Heart right ventricle (tissue), 16 donors: ENCODE data around the gene FIBCD1. TPM values are rescaled to one million over a fixed set of nuclear protein-coding genes. Genes with fewer than 3 reads are reported as not detected.

Experiments used
- ATAC-seq, 8 donors: fragments of 200-7000 bp; cut with Tn5 transposase; one replicate each; pipeline ENCODE4 v1.9.1; 2020; ENCODE audit warnings: mild to moderate bottlenecking in 8 of 8, moderate library complexity in 8 of 8, moderate number of reproducible peaks in 1 of 8
- DNase-seq, 2 donors: peaks; one replicate each; pipeline ENCODE4 v3.0.0-alpha.2; 2020
- H3K27ac ChIP-seq, 10 donors: fragments of 200-600 bp; sonication (generic) in 2 of 10; one replicate each; pipeline versions ENCODE4 v1.5.0 to v1.8.0; 2020 to 2022; ENCODE audit warnings: mild to moderate bottlenecking in 3 of 10
- H3K27me3 ChIP-seq, 7 donors: fragments of 200-600 bp; one replicate each; pipeline ENCODE4 v1.8.0; 2021 to 2022; ENCODE audit warnings: mild to moderate bottlenecking in 2 of 7
- H3K36me3 ChIP-seq, 9 donors: fragments of 200-600 bp; sonication (generic) in 1 of 9; one replicate each; pipeline versions ENCODE4 v1.5.0 to v1.8.0; 2020 to 2022; ENCODE audit warnings: mild to moderate bottlenecking in 2 of 9
- H3K4me1 ChIP-seq, 9 donors: fragments of 200-600 bp; sonication (generic) in 1 of 9; one replicate each; pipeline versions ENCODE4 v1.5.0 to v1.8.0; 2020 to 2022; ENCODE audit warnings: mild to moderate bottlenecking in 4 of 9
- H3K4me3 ChIP-seq, 10 donors: fragments of 200-600 bp; sonication (generic) in 2 of 10; one replicate each; pipeline versions ENCODE4 v1.5.0 to v1.8.0; 2020 to 2022; ENCODE audit warnings: mild to moderate bottlenecking in 7 of 10, moderate library complexity in 2 of 10
- H3K9me3 ChIP-seq, 11 donors: fragments of 200-600 bp in 10 of 11; sonication (generic) in 2 of 11; one replicate each; pipeline versions ENCODE4 v1.5.0 to v1.8.0; 2013 to 2022; ENCODE audit warnings: mild to moderate bottlenecking in 2 of 11, control low read depth in 1 of 11, moderate library complexity in 1 of 11
- WGBS, 2 donors: extraction: QIAGEN DNeasy Blood & Tissue Kit; methylation state at CpG; one replicate each; pipeline ENCODE4 v1.1.7; 2013; ENCODE audit warnings: inconsistent platforms in 1 of 2; 5-methylcytosine and 5-hydroxymethylcytosine counted together
- intact Hi-C, 10 donors: fragments of 100-400 bp; cut with DNase I; formaldehyde crosslinking; loops; one replicate each; pipeline versions ENCODE4 v1.11.1 to v1.14.2; 2022
- polyA plus RNA-seq, 2 donors: library from polyadenylated mRNA; stranded (reverse); fragments of 200-250 nt; gene quantifications; one replicate each; pipeline ENCODE4 v1.2.3, GENCODE V29; 2013
- total RNA-seq, 10 donors: library from RNA; stranded (reverse); fragmentation: NEBNext Ultra II Directional in 3 of 10; extraction: Animal tissue kit (Norgen Biotek cat#: 25700) in 3 of 10; gene quantifications; one replicate each; pipeline versions ENCODE4 v1.2.1 to v1.2.4, GENCODE V29; 2021 to 2023
- TF ChIP-seq, protein P1 (sequence below), 9 donors: fragments of 200-600 bp; sonication (generic) in 2 of 9; IDR thresholded peaks; one replicate each; pipeline versions ENCODE4 v1.5.0 to v1.8.0; 2021 to 2022; ENCODE audit warnings: antibody characterized with exemption in 9 of 9, mild to moderate bottlenecking in 5 of 9, moderate library complexity in 1 of 9
- donor health status: Arrhythmogenic right ventricular cardiomyopathy.
- donor health status: ischemic (EF 13 %, LVEDD 7.1; RV severe dilation, severe dysfunction).
- donor health status: healthy with polysubstance abuse.
- donor health status: DM: no; HTN: yes; CAD: no.
- donor health status: DM: no; HTN: no; CAD: no.
- donor health status: ischemic (EF 25% LVEDD 6.9; RV normal size, moderate dysfunction).
- donor health status: ischemic (EF 25% LVEDD 5.7; RV mildly dilated, moderate dysfunction).
- donor health status: healthy.
- donor health status: DM: yes; HTN: yes; CAD: no.
- donor health status: Ischemic cardiomyopathy.
- donor health status: ischemic (EF 35%, LVEDD 5.7; RV mildly dilated, moderate dysfunction).
- donor health status: nonischemic (EF 11% LVEDD 7.7; RV severe dilation, severe dysfunction).
- donor health status: DM: yes; HTN: yes; CAD: no.
- donor health status: PGD.
- donor health status: ischemic (EF 29% LVEDD 5.4; RV normal size, mild dysfunction).
- donor health status: nonischemic (EF 23%, LVEDD 6.1; RV moderate dilation, normal function).

The FIBCD1 gene
- total and polyA plus RNA-seq, 12 donors, result 0.16 to 5.8 (median 1.2) TPM

DNA sequence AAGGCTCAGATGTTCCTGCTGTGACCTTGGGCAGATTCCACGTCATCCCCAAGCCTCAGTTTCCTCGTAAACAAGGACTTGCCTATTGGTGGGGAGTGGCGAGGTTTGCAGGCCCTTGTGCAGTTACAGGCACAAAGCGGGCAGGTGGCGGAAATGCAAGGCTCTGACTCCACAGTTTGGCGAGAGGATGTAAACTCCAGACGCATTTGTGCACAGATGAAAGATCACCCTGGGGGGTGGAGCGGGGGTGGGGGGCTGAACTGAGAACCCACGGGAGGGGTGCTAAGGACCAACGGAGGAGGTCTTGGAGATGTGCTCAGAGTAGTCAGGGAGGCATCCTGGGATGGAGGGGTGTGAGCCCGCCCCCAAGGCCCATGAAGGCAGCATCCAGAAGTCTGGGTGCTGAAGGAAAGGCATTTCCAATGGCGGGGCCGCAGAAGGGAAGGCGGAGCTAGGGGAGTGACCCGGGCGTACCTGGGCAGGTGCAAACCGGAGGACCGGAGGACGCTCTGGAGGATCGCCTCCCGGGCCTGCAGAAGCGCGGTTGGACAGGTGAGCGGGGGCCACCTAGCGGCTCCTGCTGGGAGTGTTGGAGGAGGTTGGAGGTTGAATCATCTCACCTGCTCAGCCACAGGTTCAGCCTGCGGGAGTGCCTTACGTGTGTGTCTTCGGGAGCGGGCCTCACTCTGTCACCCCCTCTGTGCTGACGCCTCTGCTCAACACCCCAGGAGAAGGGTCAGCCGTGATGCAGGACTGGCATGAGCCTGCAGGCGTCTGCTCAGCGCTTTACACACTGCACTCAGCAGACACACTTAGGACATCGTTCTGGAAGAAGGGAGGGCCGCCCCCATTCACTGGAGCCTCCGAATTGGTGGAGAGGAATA lies 1.9 kb upstream of the FIBCD1 start:
- 6 to 7% methylated on average over 36 of the region's 36 CpGs for WGBS, 2 donors

DNA sequence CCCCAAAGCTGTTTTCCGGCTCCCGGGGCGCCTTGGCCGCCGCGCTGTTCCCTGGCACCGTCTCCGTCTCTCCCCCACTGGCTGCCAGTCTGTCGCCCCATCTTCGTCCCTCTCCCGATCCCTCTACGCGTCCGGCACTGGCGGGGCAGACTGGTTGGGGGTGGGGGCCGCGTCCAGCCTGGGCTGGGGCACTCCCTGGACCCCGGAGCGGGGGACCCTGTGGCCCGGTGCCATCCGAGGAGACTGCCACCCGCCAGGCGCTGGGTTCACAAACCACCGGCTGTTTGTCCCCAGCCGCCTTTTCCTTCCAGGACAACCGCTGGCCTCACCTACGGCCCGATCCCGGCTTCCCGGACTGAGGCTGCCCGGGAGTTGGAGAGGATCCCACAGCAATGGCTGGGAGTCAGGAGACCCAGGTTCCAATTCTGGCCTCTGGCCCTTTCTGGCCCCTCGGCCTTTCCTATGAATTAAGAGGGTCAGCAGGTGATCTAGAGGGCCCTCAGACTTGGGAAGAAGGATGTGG lies 1.0 kb upstream of the FIBCD1 start:
- H3K4me1 ChIP-seq, result peaks cover 3 to 42% (median 21%) of the 10 kb centered on the region in 9 donors
- intact Hi-C loops, result loop anchor here (2.0 to 10.0 kb wide), 9 partner anchors 57 to 243 kb away; no protein-coding TSS in a partner anchor
- no peak for DNase-seq
- peaks cover 36 to 83% (median 81%) of the 10 kb centered on the region in 7 donors for H3K27me3 ChIP-seq
- no peak for ATAC-seq
- H3K4me3 ChIP-seq, result peak overlapping the region in 1 of 10 donors; percentile 45
- H3K27ac ChIP-seq, result no peak overlapping the region
- no peaks in the 10 kb centered on the region for H3K36me3 ChIP-seq
- H3K9me3 ChIP-seq, result no peaks in the 10 kb centered on the region
- TF ChIP-seq, protein P1, sequence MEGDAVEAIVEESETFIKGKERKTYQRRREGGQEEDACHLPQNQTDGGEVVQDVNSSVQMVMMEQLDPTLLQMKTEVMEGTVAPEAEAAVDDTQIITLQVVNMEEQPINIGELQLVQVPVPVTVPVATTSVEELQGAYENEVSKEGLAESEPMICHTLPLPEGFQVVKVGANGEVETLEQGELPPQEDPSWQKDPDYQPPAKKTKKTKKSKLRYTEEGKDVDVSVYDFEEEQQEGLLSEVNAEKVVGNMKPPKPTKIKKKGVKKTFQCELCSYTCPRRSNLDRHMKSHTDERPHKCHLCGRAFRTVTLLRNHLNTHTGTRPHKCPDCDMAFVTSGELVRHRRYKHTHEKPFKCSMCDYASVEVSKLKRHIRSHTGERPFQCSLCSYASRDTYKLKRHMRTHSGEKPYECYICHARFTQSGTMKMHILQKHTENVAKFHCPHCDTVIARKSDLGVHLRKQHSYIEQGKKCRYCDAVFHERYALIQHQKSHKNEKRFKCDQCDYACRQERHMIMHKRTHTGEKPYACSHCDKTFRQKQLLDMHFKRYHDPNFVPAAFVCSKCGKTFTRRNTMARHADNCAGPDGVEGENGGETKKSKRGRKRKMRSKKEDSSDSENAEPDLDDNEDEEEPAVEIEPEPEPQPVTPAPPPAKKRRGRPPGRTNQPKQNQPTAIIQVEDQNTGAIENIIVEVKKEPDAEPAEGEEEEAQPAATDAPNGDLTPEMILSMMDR (IDR thresholded peaks at IDR 0.05), result no peak
- WGBS, 2 donors, result 4% methylated on average over 32 of the region's 32 CpGs

More for the DNA sequence above, 1.9 kb upstream of the FIBCD1 start:
- Histone ChIP-seq H3K27me3 (peaks cover 33 to 75% (median 72%) of the 10 kb centered on the region in 7 donors), H3K4me1 (peaks cover 0 to 37% (median 21%) of the 10 kb centered on the region in 9 donors), H3K9me3 (no peaks in the 10 kb centered on the region), H3K27ac (no peak overlapping the region), H3K4me3 (no peak overlapping the region), H3K36me3 (no peaks in the 10 kb centered on the region)
- intact Hi-C loops, result loop anchor here (2.0 to 10.0 kb wide), 9 partner anchors 56 to 244 kb away; no protein-coding TSS in a partner anchor
- peak; percentile 52 to 84 (median 73) for ATAC-seq
- peak; percentile 45 to 73 for DNase-seq
- TF ChIP-seq, protein P1 (IDR thresholded peaks at IDR 0.05), result peak; percentile 57 to 86 (median 84)

DNA sequence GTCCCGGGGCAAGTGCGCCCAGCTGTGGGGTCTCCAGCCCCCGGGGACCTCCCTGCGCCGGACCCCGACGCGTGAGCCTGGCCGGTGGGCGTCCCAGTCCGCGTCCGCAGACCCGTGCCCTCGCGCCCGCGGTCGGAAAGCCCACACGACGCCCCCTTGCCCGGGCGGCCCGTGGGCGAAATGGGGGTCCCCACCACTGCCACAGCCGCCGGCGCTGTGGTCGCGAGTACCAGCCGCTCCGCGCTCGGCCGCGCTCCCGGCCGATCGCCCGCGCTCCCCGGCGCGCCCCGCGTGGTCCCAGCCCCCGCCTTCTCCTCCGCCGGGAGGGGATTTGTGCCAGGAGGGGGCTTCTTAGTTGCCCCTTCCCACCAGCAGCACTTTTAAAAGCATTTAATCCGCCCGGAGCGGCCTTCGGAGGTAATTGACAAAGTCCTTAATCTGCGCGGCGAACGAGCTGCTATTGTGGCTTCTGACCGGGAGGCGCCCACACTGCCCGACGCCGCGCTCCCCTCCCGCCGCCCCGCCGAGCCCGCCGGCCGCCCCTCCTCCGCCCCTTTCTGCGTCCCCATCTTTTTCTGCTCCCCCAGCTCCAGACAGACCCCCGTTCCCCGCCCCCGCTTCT lies 469 bp upstream of the FIBCD1 start:
- TF ChIP-seq, protein P1 (IDR thresholded peaks at IDR 0.05), result peak in 1 of 9 donors; percentile 2
- 0 to 1% methylated on average over 70 to 75 of the region's 75 CpGs for WGBS, 2 donors
- DNase-seq (no peak), ATAC-seq (no peak)
- intact Hi-C loops, result loop anchor here (2.0 to 10.0 kb wide), 10 partner anchors 58 to 242 kb away; no protein-coding TSS in a partner anchor
- Histone ChIP-seq H3K4me1 (peaks cover 3 to 44% (median 21%) of the 10 kb centered on the region in 9 donors), H3K4me3 (peak overlapping the region; percentile 33 to 54 (median 52)), H3K9me3 (no peaks in the 10 kb centered on the region), H3K36me3 (no peaks in the 10 kb centered on the region), H3K27me3 (peaks cover 37 to 89% (median 86%) of the 10 kb centered on the region in 7 donors), H3K27ac (no peak overlapping the region)

DNA sequence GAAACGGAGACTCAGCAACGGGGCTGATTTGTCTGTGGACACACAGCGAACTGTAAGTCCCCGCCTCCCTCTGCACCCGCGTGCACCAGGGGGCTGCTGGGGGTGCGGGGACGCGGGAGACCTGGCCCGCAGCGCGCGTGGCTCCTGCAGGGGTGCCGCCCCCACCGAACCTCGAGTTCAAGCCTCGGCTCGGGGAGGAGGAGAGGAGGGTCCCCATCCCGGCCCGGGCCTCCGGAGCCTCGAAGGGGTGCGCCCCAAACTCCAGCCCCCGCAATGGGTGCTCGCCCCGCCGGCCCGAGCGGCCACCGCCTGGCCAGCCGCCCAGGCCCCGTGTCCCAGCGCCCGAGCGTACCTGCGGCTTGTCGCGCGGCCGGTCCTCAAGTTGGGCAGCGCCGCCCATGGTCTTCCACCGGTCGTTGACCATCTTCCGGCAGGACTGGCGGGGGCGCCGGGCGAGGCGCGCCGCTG lies 829 bp downstream of the FIBCD1 start:
- WGBS, 2 donors, result 4% methylated on average over 37 to 52 of the region's 52 CpGs
- Histone ChIP-seq H3K4me1 (peaks cover 5 to 48% (median 22%) of the 10 kb centered on the region in 9 donors), H3K27me3 (peaks cover 37 to 99% (median 98%) of the 10 kb centered on the region in 7 donors), H3K27ac (no peak overlapping the region), H3K36me3 (no peaks in the 10 kb centered on the region), H3K4me3 (peak overlapping the region in 8 of 10 donors; percentile 15 to 54 (median 50)), H3K9me3 (no peaks in the 10 kb centered on the region)
- ATAC-seq, result no peak
- no peak for DNase-seq
- TF ChIP-seq, protein P1 (IDR thresholded peaks at IDR 0.05), result no peak
- intact Hi-C loops, result loop anchor here in 3 of 10 donors (5.0 to 10.0 kb wide), 3 partner anchors 66 to 236 kb away; no protein-coding TSS in a partner anchor
